ENCODE data around the gene TMEM45B. TPM values are rescaled to one million over a fixed set of nuclear protein-coding genes. Genes with fewer than 3 reads are reported as not detected.
"Not testable (repeated sequence)": the region's sequence is repeated elsewhere in the genome, so short reads cannot be mapped to it uniquely, and the experiment has no call there.

Gene TMEM45B
- total RNA-seq, 1 donor: not detected

DNA sequence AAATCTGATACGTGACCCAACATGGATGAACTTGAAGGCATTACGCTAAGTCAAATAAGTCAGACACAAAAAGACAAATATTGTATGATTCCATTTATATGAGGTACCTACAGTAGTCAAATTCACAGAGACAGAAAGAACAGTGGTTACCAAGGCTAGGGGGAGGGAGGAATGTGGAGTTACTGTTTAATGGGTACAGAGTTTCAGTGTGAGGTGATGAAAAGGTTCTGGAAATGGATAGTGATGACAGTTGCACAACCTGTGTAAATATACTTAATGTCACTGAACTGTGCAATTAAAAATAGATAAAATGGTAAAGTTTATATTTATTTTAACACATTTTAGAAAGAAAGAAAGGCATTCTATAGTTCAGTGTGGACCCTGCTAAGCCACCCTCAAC lies 24.1 kb upstream of the TMEM45B start:
- TF ChIP-seq, protein P1, sequence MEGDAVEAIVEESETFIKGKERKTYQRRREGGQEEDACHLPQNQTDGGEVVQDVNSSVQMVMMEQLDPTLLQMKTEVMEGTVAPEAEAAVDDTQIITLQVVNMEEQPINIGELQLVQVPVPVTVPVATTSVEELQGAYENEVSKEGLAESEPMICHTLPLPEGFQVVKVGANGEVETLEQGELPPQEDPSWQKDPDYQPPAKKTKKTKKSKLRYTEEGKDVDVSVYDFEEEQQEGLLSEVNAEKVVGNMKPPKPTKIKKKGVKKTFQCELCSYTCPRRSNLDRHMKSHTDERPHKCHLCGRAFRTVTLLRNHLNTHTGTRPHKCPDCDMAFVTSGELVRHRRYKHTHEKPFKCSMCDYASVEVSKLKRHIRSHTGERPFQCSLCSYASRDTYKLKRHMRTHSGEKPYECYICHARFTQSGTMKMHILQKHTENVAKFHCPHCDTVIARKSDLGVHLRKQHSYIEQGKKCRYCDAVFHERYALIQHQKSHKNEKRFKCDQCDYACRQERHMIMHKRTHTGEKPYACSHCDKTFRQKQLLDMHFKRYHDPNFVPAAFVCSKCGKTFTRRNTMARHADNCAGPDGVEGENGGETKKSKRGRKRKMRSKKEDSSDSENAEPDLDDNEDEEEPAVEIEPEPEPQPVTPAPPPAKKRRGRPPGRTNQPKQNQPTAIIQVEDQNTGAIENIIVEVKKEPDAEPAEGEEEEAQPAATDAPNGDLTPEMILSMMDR (IDR thresholded peaks at IDR 0.05; ENCODE audit: insufficient read depth, low read length): no peak
- no peak for DNase-seq (ENCODE audit: low read depth)
- H3K4me3 ChIP-seq (ENCODE audit: low read depth, low read length): no peak overlapping the region

DNA sequence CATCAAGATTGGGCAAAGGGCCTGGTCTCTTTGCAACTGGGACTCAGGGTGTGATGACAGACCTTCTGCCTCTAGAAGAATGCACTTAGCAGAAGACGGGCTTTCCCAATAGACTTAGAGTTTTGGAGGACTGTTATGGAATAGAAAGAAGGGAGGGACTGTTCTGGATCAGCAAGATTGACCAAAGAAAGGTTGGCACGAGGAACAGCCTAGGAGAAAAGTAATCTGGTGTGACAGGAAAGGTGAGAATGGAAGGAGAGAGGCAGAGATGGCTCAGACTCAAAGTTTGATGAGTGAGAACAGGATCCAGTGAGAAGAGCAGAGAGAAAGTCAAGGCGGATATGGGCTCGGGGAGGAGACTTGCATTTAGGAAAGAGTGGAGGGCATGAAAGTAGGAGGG lies 23.0 kb upstream of the TMEM45B start:
- DNase-seq (ENCODE audit: low read depth): no peak
- no peak overlapping the region for H3K4me3 ChIP-seq (ENCODE audit: low read depth, low read length)
- TF ChIP-seq, protein P1 (IDR thresholded peaks at IDR 0.05; ENCODE audit: insufficient read depth, low read length): no peak

DNA sequence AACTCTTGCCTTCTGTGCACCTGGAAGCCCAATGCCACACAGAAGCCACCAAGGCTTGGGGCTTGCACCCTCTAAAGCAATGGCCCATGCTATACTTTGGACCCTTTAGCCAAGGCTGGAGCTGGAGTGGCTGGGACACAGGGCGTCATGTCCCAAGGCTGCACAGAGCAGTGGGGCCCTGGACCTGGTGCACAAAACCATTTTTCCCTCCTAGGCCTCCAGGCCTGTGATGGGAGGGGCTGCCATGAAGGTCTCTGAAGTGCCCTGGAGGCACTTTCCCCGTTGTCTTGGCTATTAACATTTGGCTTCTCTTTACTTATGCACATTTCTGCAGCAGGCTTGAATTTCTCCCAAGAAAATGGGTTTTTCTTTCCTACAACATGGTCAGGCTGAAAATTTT lies 20.6 kb upstream of the TMEM45B start:
- no peak overlapping the region for H3K4me3 ChIP-seq (ENCODE audit: low read depth, low read length)
- TF ChIP-seq, protein P1 (IDR thresholded peaks at IDR 0.05; ENCODE audit: insufficient read depth, low read length): no peak
- no peak for DNase-seq (ENCODE audit: low read depth)

DNA sequence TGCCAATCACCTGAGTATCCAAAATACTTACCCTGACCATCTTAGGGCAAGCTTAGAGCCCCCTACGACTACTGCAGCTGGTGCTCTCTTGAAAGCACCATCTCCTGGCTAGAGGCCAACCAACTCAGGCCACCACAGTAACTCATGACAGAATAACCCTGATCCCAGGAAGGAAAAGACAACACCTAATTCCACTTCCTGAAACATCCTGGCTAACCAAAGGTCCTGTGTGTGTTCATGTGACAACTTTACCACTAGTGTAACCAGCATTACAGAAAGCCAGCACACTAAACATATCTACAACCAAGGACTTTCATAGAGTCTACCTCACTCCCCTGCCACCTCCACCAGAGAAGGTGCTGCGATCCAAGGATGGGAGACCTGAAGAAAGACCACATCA lies 17.4 kb upstream of the TMEM45B start:
- no peak for DNase-seq (ENCODE audit: low read depth)
- no peak overlapping the region for H3K4me3 ChIP-seq (ENCODE audit: low read depth, low read length)
- TF ChIP-seq, protein P1 (IDR thresholded peaks at IDR 0.05; ENCODE audit: insufficient read depth, low read length): no peak

DNA sequence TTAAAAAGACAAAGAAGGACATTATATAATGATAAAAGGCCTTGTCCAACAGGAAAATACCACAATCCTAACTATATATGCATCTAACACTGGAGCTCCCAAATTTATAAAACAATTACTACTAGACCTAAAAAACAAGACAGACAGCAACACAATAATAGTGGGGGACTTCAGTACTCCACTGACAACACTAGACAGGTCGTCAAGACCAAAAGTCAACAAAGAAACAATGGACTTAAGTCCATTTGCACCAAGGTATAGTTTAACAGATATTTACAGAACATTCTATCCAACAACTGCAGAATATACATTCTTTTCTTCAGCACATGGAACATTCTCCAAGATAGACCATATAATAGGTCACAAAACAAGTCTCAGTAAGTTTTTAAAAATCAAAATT lies 15.5 kb upstream of the TMEM45B start:
- H3K4me3 ChIP-seq (ENCODE audit: low read depth, low read length); DNase-seq (ENCODE audit: low read depth): not testable (repeated sequence)

DNA sequence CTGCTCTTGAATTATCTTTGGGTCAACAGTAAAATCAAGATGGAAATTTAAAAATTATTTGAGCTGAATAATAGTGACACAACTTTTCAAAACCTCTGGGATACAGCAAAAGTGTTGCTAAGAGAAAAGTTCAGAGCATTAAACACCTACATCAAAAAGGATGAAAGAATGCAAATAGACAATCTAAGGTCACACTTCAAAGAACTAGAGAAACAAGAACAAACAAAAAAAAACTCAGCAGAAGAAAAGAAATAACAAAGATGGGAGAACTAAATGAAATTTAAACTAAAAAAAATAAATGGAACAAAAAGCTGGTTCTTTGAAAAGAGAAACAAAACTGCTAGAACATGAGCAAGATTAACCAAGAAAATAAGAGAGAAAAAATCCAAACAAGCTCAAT lies 15.0 kb upstream of the TMEM45B start:
- TF ChIP-seq, protein P1 (IDR thresholded peaks at IDR 0.05; ENCODE audit: insufficient read depth, low read length): no peak
- no peak overlapping the region for H3K4me3 ChIP-seq (ENCODE audit: low read depth, low read length)
- no peak for DNase-seq (ENCODE audit: low read depth)

DNA sequence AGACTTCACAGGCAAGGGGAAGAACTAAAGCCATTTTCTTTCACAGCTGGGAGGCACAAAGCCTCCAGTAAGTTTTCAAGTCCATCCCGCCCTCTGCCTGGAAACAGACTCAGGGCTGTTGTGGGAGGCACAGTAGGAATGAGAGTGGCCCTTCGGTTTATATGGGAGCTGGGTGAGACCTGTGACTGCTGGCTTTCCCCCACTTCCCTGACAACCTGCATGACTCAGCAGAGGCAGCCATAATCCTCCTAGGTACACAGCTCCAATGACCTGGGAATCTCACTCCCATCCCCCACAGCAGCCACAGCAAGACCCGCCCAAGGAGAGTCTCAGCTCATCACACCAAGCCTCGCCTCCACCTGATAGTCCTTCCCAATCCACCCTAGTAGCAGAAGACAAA lies 12.1 kb upstream of the TMEM45B start:
- H3K4me3 ChIP-seq (ENCODE audit: low read depth, low read length): no peak overlapping the region
- no peak for DNase-seq (ENCODE audit: low read depth)
- TF ChIP-seq, protein P1 (IDR thresholded peaks at IDR 0.05; ENCODE audit: insufficient read depth, low read length): no peak
